GM12865 (cell line): ENCODE results near the gene BEST2.

Source experiments
- DNase-seq: peaks from one replicate; pipeline ENCODE4 v3.0.0; 2010; ENCODE audit warnings: low read depth
- H3K4me3 ChIP-seq: 2 replicates; pipeline ENCODE4 v1.5.1; 2011; ENCODE audit warnings: mild to moderate bottlenecking, low read depth, low read length, control low read depth
- CTCF ChIP-seq: IDR thresholded peaks from 2 replicates; pipeline ENCODE4 v1.5.1; 2011; ENCODE audit warnings: low read length, control low read depth, low read depth, inconsistent platforms; ENCODE audit not compliant: insufficient read depth; ENCODE audit errors: missing control alignments

BEST2 gene

GRCh38 chr19:12784871-12785430 lies 33.4 kb downstream of the BEST2 start:
- no peak for TF ChIP-seq CTCF
- DNase-seq: peak; percentile 63
- H3K4me3 ChIP-seq: no peak overlapping the region

- TF ChIP-seq CTCF: no peak
- DNase-seq: no peak
- peak overlapping the region; percentile 9 for H3K4me3 ChIP-seq
Measured at GRCh38 chr19:12785431-12786031, 33.9 kb downstream of the BEST2 start.

- H3K4me3 ChIP-seq: peak overlapping the region; percentile 9; the same call in 1 of the 2 replicates
- peak; percentile 47 for DNase-seq
Measured at GRCh38 chr19:12786141-12786870, 34.7 kb downstream of the BEST2 start.

GRCh38 chr19:12786952-12787351 lies 35.4 kb downstream of the BEST2 start:
- no peak for TF ChIP-seq CTCF
- no peak overlapping the region for H3K4me3 ChIP-seq
- DNase-seq: no peak

More at GRCh38 chr19:12786141-12786870, 34.7 kb downstream of the BEST2 start:
- no peak for TF ChIP-seq CTCF

- TF ChIP-seq CTCF: no peak
- no peak overlapping the region for H3K4me3 ChIP-seq
- no peak for DNase-seq
Measured at GRCh38 chr19:12787458-12787857, 35.9 kb downstream of the BEST2 start.

- TF ChIP-seq CTCF: no peak
- peak overlapping the region; percentile 84 for H3K4me3 ChIP-seq
- no peak for DNase-seq
Measured at GRCh38 chr19:12788042-12788681, 36.6 kb downstream of the BEST2 start.
